BE2C (cell line): ENCODE measurements around the gene DLX4.

Source experiments
- DNase-seq: peaks from one replicate; pipeline ENCODE4 v3.0.0-alpha.2; 2020
- H3K27me3 ChIP-seq: fragments of 250-450 bp; sonication (Bioruptor Pico); 2 replicates; pipeline ENCODE4 v1.5.1; 2020; ENCODE audit warnings: mild to moderate bottlenecking
- H3K36me3 ChIP-seq: fragments of 250-450 bp; sonication (Bioruptor Pico); 2 replicates; pipeline ENCODE4 v1.5.1; 2020; ENCODE audit warnings: mild to moderate bottlenecking
- H3K4me1 ChIP-seq: fragments of 250-450 bp; sonication (Bioruptor Pico); 2 replicates; pipeline ENCODE4 v1.5.1; 2020
- H3K4me3 ChIP-seq: 2 replicates; pipeline ENCODE4 v1.5.1; 2011; ENCODE audit warnings: low read depth, low read length
- H3K9me3 ChIP-seq: fragments of 250-450 bp; sonication (Bioruptor Pico); 2 replicates; pipeline ENCODE4 v1.5.1; 2020
- CTCF ChIP-seq: IDR thresholded peaks from 2 replicates; pipeline ENCODE4 v1.5.1; 2012; ENCODE audit warnings: mild to moderate bottlenecking, low read depth, low read length

Gene DLX4

GRCh38 chr17:49977463-49978389 is 8.7 kb downstream of the DLX4 start:
- no peak for DNase-seq
- H3K36me3 ChIP-seq = no peaks in the 10 kb centered on the region
- no peak for TF ChIP-seq CTCF
- 0 out of 2 replicates have a peak, but pooled peaks cover 2% of the 10 kb centered on the region for H3K4me1 ChIP-seq
- no peak overlapping the region for H3K4me3 ChIP-seq
- H3K9me3 ChIP-seq = no peaks in the 10 kb centered on the region
- H3K27me3 ChIP-seq = peaks cover 19% of the 10 kb centered on the region

- Histone ChIP-seq H3K4me3 (no peak overlapping the region), H3K9me3 (no peaks in the 10 kb centered on the region), H3K4me1 (0 out of 2 replicates have a peak, but pooled peaks cover 2% of the 10 kb centered on the region), H3K36me3 (no peaks in the 10 kb centered on the region), H3K27me3 (peaks cover 11% of the 10 kb centered on the region)
- no peak for TF ChIP-seq CTCF
- no peak for DNase-seq
These were observed 9.5 kb downstream of the DLX4 start for GRCh38 chr17:49978501-49978900.

- Histone ChIP-seq H3K4me3 (no peak overlapping the region), H3K4me1 (0 out of 2 replicates have a peak, but pooled peaks cover 2% of the 10 kb centered on the region), H3K27me3 (peaks cover under 1% of the 10 kb centered on the region; the same call in 1 of the 2 replicates), H3K36me3 (no peaks in the 10 kb centered on the region), H3K9me3 (no peaks in the 10 kb centered on the region)
- no peak for DNase-seq
- no peak for TF ChIP-seq CTCF
These were observed 10.9 kb downstream of the DLX4 start for GRCh38 chr17:49979748-49980479.

GRCh38 chr17:49980703-49981197 is 11.8 kb downstream of the DLX4 start:
- Histone ChIP-seq H3K27me3 (no peaks in the 10 kb centered on the region), H3K36me3 (no peaks in the 10 kb centered on the region), H3K4me3 (no peak overlapping the region), H3K9me3 (no peaks in the 10 kb centered on the region), H3K4me1 (0 out of 2 replicates have a peak, but pooled peaks cover 2% of the 10 kb centered on the region)
- DNase-seq = peak; percentile 52
- no peak for TF ChIP-seq CTCF

GRCh38 chr17:49984283-49984682 is 15.3 kb downstream of the DLX4 start:
- no peaks in the 10 kb centered on the region for H3K9me3 ChIP-seq
- peaks cover 11% of the 10 kb centered on the region for H3K27me3 ChIP-seq
- DNase-seq = no peak
- H3K4me3 ChIP-seq = no peak overlapping the region
- H3K4me1 ChIP-seq = 0 out of 2 replicates have a peak, but pooled peaks cover 2% of the 10 kb centered on the region
- no peaks in the 10 kb centered on the region for H3K36me3 ChIP-seq
- TF ChIP-seq CTCF = no peak
